Natural killer cell (primary cell): ENCODE results near the gene AATK. TPM values are rescaled to one million over a fixed set of nuclear protein-coding genes. Genes with fewer than 3 reads are reported as not detected.

Experiments
- ATAC-seq, 3 donors: fragments of 150-1000 bp in 2 of 3; fragments of 200-7000 bp in 1 of 3; cut with Tn5 transposase; 1 replicate in 1 of 3; 2 replicates in 2 of 3; pipeline ENCODE4 v1.10.0; 2021; ENCODE audit warnings: mild to moderate bottlenecking in 2 of 3, moderate library complexity in 2 of 3
- DNase-seq, 2 donors: peaks; one replicate each; pipeline versions ENCODE4 v3.0.0 to v3.0.0-alpha.2; 2013 to 2021; ENCODE audit warnings: mixed read lengths in 1 of 2
- H3K27ac ChIP-seq: one replicate; pipeline ENCODE4 v1.5.1; 2013; ENCODE audit warnings: mild to moderate bottlenecking, low read length
- H3K27me3 ChIP-seq: one replicate; pipeline ENCODE4 v1.6.1; 2013; ENCODE audit warnings: low read length; ENCODE audit not compliant: control insufficient read depth, insufficient read depth
- H3K36me3 ChIP-seq: one replicate; pipeline ENCODE4 v1.6.1; 2013; ENCODE audit warnings: low read length; ENCODE audit not compliant: control insufficient read depth, insufficient read depth
- H3K4me1 ChIP-seq: one replicate; pipeline ENCODE4 v1.6.1; 2013; ENCODE audit warnings: low read length; ENCODE audit not compliant: control insufficient read depth, insufficient read depth
- H3K4me3 ChIP-seq: one replicate; pipeline ENCODE4 v1.5.1; 2013; ENCODE audit warnings: low read length
- H3K9me3 ChIP-seq: one replicate; pipeline ENCODE4 v1.6.1; 2013; ENCODE audit warnings: low read length; ENCODE audit not compliant: control insufficient read depth, insufficient read depth
- H3K27ac Mint-ChIP-seq, 2 donors: one replicate each; pipeline ENCODE4 v1.8.0; 2022; ENCODE audit warnings: mild to moderate bottlenecking in 2 of 2, mixed read lengths in 2 of 2, moderate library complexity in 1 of 2
- H3K27me3 Mint-ChIP-seq, 2 donors: one replicate each; pipeline ENCODE4 v1.8.0; 2022; ENCODE audit warnings: low read depth in 2 of 2, mixed read lengths in 2 of 2
- H3K36me3 Mint-ChIP-seq: one replicate; pipeline ENCODE4 v1.8.0; 2022; ENCODE audit warnings: mixed read lengths
- H3K4me1 Mint-ChIP-seq, 2 donors: one replicate each; pipeline ENCODE4 v1.8.0; 2022; ENCODE audit warnings: mixed read lengths in 2 of 2
- H3K4me3 Mint-ChIP-seq: one replicate; pipeline ENCODE4 v1.8.0; 2022; ENCODE audit warnings: mild to moderate bottlenecking, moderate library complexity, mixed read lengths
- H3K9me3 Mint-ChIP-seq, 2 donors: one replicate each; pipeline ENCODE4 v1.8.0; 2022; ENCODE audit warnings: mixed read lengths in 2 of 2
- WGBS: methylation state at CpG from one replicate; pipeline ENCODE4 v1.1.7; 2013; ENCODE audit warnings: missing lambda C conversion rate; ENCODE audit not compliant: insufficient coverage; 5-methylcytosine and 5-hydroxymethylcytosine counted together
- intact Hi-C: fragments of 100-400 bp; cut with micrococcal nuclease; formaldehyde crosslinking; loops from one replicate; pipeline ENCODE4 v1.14.2; 2022
- total RNA-seq, 4 donors: library from RNA; stranded (reverse); fragments of 120-200 nt in 1 of 4; gene quantifications; one replicate each; pipeline versions ENCODE4 v1.2.3 to v1.2.4, GENCODE V29; 2013 to 2022
- TF ChIP-seq, protein P1 (sequence below): fragments of 200-600 bp; IDR thresholded peaks from one replicate; pipeline ENCODE4 v1.8.0; 2022; ENCODE audit warnings: antibody characterized with exemption

AATK gene
- total RNA-seq, 3 donors from 2014 or later (not counting 1 experiment from before 2014, with no cell fraction given) = 8.5 to 13.7 (median 10.4) TPM

DNA sequence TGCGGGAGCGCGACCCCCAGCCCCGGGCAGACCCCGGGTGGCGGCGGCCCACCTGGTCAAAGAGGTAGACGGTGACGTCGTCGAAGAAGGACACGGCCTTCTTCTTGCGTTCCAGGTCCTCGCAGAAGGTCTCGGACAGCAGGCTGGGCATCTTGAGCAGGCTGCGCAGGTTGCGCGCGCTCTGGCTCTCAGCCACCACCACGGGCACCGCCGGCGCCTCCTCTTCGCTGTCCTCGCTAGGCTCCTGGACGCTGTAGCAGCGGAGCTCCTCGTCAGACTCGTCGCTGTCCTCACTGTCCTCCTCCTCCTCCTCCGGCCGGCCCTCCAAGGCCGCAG is 45.9 kb downstream of the AATK start:
- Mint-ChIP-seq H3K27ac (peak overlapping the region in 1 of 2 donors; percentile 92), H3K4me3 (no peak overlapping the region), H3K36me3 (no peaks in the 10 kb centered on the region), H3K27me3 (no peaks in the 10 kb centered on the region), H3K4me1 (peaks cover 0 to 13% of the 10 kb centered on the region in 2 donors), H3K9me3 (no peaks in the 10 kb centered on the region)
- DNase-seq = no peak
- H3K27ac ChIP-seq = no peak overlapping the region
- H3K27me3 ChIP-seq = no peaks in the 10 kb centered on the region
- no peak overlapping the region for H3K4me3 ChIP-seq
- TF ChIP-seq, protein P1, sequence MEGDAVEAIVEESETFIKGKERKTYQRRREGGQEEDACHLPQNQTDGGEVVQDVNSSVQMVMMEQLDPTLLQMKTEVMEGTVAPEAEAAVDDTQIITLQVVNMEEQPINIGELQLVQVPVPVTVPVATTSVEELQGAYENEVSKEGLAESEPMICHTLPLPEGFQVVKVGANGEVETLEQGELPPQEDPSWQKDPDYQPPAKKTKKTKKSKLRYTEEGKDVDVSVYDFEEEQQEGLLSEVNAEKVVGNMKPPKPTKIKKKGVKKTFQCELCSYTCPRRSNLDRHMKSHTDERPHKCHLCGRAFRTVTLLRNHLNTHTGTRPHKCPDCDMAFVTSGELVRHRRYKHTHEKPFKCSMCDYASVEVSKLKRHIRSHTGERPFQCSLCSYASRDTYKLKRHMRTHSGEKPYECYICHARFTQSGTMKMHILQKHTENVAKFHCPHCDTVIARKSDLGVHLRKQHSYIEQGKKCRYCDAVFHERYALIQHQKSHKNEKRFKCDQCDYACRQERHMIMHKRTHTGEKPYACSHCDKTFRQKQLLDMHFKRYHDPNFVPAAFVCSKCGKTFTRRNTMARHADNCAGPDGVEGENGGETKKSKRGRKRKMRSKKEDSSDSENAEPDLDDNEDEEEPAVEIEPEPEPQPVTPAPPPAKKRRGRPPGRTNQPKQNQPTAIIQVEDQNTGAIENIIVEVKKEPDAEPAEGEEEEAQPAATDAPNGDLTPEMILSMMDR = no peak
- peaks cover 15% of the 10 kb centered on the region for H3K4me1 ChIP-seq
- intact Hi-C loops = no loop called here
- no peaks in the 10 kb centered on the region for H3K36me3 ChIP-seq
- no peaks in the 10 kb centered on the region for H3K9me3 ChIP-seq
- ATAC-seq = no peak
- 97% methylated on average over 33 of the region's 33 CpGs for WGBS

DNA sequence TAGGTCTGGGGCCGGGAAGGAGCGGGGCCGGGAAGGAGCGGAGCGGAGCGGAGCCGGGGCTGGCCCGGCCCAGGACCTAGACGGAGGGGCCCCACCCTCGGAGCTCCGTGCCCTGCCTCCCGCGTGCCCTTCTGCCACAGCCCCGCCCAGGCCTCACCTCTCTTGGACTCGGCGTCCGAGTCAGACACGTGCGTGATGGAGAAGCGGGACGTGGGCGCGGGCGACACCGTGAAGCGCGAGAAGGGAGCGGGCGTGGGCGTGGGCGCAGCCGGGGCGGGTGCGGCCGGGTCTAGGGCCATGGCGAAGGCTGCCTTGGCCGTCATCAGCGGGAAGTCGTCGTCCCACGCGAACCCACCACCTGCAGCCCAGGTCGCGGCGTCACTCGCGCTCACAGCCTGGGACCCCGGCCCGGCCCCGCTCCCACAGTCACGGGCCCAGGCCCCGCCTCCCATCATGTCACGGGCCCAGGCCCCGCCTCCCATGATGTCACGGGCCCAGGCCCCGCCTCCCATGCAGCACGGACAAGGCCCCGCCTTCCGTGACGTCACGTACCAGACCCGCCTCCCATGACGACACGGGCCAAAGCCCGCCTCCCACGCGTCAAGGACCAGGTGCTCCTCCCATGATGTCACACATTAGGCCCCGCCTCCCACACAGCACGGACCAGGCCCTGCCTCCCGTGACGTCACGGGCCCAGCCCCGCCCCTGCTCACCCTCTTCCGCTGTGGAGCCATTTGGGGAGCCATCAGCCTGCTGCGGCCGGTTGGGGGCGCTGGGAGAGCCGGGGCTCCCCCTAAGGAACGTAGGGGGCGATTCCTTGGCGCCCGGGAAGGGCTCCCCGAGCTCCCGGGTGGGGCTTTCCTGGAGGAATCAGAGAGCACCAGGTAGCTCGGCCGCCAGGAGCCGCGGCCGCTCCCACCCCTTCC is 46.5 kb downstream of the AATK start:
- WGBS = 47% methylated on average over 89 of the region's 89 CpGs
- H3K4me1 ChIP-seq = peaks cover 15% of the 10 kb centered on the region
- peak overlapping the region; percentile 10 for H3K4me3 ChIP-seq
- no peaks in the 10 kb centered on the region for H3K9me3 ChIP-seq
- peak overlapping the region; percentile 42 for H3K27ac ChIP-seq
- TF ChIP-seq, protein P1 = no peak
- Mint-ChIP-seq H3K36me3 (no peaks in the 10 kb centered on the region), H3K27me3 (no peaks in the 10 kb centered on the region), H3K9me3 (no peaks in the 10 kb centered on the region), H3K4me3 (peak overlapping the region; percentile 81), H3K27ac (peak overlapping the region; percentile 75 to 92), H3K4me1 (peaks cover 0 to 13% of the 10 kb centered on the region in 2 donors)
- ATAC-seq (peak; percentile 86 to 90 (median 87)), DNase-seq (peak; percentile 91 to 93)
- no peaks in the 10 kb centered on the region for H3K36me3 ChIP-seq
- intact Hi-C loops = no loop called here
- no peaks in the 10 kb centered on the region for H3K27me3 ChIP-seq

DNA sequence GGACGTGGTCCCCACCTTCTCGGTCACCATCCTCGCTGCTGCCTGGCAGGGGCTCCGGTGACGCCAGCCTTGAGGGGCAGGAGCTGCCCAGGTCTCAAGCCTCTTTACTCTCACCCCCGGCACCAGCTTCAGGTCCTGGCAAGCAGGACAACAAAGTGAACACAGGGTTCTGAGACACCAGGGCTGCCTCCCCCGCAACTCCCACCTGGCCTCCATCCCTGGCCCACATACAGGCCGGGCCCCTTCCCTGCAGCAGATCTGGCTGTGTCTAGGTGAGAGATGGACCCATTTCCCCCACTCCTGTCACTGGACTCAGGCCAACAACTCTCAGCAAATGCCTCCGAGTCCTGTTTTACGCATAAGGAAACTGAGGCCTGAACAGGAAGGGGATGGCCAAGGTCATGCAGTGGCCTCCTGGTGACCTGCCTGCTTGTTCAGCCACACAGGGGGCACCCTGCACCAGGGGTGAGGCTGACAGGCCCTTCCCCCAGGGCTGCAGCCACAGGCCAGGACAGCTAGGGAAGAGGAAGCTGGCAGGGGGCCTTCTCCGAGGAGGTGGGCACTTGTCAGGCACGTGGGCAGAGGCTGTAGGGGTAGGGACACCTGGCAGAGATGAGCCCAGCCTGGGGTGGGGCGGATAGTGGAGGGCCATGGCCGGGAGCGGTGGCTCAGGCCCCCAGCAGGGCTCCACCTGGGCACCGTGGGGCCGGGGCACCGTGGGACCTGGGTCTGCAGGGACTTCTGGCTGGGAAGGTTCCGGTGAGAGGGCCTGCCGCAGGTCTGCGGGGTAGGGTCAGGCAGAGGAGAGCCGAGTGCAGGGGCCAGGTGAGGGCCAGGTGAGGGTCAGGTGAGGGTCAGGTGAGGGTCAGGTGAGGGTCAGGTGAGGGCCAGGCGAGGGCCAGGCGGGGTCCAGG is 47.5 kb downstream of the AATK start:
- Histone ChIP-seq H3K9me3 (no peaks in the 10 kb centered on the region), H3K27me3 (no peaks in the 10 kb centered on the region), H3K4me3 (no peak overlapping the region), H3K27ac (no peak overlapping the region), H3K36me3 (no peaks in the 10 kb centered on the region), H3K4me1 (peaks cover 15% of the 10 kb centered on the region)
- Mint-ChIP-seq H3K27ac (peak overlapping the region in 1 of 2 donors; percentile 92), H3K36me3 (no peaks in the 10 kb centered on the region), H3K4me3 (peak overlapping the region; percentile 75), H3K4me1 (peaks cover 0 to 13% of the 10 kb centered on the region in 2 donors), H3K27me3 (no peaks in the 10 kb centered on the region), H3K9me3 (no peaks in the 10 kb centered on the region)
- WGBS = 73% methylated on average over 24 of the region's 24 CpGs
- no peak for ATAC-seq
- TF ChIP-seq, protein P1 = no peak
- DNase-seq = no peak
- intact Hi-C loops = no loop called here
